A549 (cell line): Measurements from ENCODE around the gene RPH3AL.

Experiments
- CEBPB ChIP-seq, 2 experiments: fragments of >200 bp in 1 of 2; sonication (Bioruptor Twin) in 1 of 2; formaldehyde crosslinking in 1 of 2; IDR thresholded peaks; 2 replicates each; pipeline ENCODE4 v1.6.1; 2012 to 2016
- RFX5 ChIP-seq: fragments of 450-650 bp; IDR thresholded peaks from 2 replicates; pipeline ENCODE4 v1.7.1; 2014; ENCODE audit warnings: antibody characterized with exemption, mild to moderate bottlenecking, moderate library complexity
- TF ChIP-seq, protein P1 (sequence below): fragments of >200 bp; sonication (Bioruptor Twin); formaldehyde crosslinking; IDR thresholded peaks from 3 replicates; pipeline ENCODE4 v1.5.1; 2016

DNA sequence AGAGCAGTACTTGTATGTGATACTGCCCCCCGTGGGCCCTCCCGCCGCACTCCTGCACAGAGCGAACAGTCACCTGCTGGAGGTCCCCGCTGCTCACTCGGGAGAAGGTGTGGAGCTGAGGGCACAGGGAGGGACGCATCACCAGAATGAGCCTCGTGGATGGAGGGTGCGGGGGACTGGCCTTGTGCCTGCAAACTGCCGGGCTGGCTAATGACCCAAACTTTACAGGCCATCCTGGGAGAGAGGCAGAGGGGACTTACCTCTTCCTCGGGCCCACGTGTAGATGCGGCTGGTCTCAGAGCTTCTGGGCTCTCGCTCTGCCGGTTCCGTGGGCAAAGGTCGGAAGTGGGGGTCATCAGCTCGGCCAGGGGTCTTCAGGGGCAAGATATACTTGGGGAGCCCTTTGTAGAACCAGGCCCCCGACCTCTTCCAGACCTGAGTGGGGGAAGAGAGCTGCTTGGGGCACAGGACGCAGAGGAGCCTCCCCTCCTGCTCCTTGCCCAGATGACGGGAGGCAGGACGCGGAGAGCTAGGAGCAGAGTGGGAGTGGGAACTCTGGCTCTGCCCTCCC, 105.7 kb downstream of the RPH3AL start:
- TF ChIP-seq, protein P1, sequence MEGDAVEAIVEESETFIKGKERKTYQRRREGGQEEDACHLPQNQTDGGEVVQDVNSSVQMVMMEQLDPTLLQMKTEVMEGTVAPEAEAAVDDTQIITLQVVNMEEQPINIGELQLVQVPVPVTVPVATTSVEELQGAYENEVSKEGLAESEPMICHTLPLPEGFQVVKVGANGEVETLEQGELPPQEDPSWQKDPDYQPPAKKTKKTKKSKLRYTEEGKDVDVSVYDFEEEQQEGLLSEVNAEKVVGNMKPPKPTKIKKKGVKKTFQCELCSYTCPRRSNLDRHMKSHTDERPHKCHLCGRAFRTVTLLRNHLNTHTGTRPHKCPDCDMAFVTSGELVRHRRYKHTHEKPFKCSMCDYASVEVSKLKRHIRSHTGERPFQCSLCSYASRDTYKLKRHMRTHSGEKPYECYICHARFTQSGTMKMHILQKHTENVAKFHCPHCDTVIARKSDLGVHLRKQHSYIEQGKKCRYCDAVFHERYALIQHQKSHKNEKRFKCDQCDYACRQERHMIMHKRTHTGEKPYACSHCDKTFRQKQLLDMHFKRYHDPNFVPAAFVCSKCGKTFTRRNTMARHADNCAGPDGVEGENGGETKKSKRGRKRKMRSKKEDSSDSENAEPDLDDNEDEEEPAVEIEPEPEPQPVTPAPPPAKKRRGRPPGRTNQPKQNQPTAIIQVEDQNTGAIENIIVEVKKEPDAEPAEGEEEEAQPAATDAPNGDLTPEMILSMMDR = no peak
- TF ChIP-seq CEBPB (IDR thresholded peaks at IDR 0.05) = no peak
- TF ChIP-seq RFX5 = no peak
